Stimulated activated CD8-positive, alpha-beta memory T cell treated with anti-CD3 and anti-CD28 coated beads, Interleukin-4, amount 100 ng/mL, for 24 hours (primary cell): ENCODE results near the gene ZNF771.
A peak's percentile ranks its signal among the peaks of the same experiment; 100 is the strongest.

Experiments used
- DNase-seq: peaks from one replicate; pipeline ENCODE4 v3.0.0-alpha.2; 2020; ENCODE audit warnings: low read depth

Gene ZNF771

DNA sequence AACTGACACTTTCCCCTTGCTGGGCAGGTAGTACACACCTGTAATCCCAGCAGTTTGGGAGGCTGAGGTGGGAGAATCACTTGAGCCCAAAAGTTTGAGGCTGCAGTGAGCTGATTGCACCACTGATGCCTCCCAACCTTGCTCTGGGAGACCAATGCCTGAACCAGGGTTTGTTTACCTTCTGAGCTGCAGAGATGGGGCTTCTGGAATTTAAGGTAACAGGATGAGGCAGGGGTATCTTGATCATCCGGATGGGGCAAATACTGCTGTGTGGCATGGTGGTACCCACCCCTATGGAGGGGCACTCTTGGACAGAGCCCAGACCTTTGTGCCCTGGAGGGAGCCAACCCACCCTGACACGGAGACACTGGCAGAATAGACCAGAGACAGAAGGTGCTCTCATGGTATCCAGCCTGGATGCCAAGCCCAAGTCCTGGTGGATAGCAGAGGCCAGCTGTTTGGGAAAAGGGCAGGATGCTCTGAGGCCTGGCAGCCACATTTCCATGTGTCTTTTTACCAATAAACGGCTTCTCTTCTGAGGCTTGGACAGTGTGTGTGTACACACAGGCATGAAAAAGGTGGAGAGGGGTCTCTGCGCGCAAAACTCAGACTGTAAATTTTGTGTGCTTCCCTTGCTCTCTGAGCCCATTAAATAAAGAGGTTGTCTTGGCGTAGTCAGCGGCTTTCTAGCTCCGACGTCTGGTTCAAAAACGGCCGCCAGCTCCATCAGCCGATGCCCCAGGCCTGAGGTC, 7.8 kb upstream of the ZNF771 start:
- no peak for DNase-seq

GRCh38 chr16:30401768-30402425, 5.5 kb upstream of the ZNF771 start:
- DNase-seq: no peak

DNA sequence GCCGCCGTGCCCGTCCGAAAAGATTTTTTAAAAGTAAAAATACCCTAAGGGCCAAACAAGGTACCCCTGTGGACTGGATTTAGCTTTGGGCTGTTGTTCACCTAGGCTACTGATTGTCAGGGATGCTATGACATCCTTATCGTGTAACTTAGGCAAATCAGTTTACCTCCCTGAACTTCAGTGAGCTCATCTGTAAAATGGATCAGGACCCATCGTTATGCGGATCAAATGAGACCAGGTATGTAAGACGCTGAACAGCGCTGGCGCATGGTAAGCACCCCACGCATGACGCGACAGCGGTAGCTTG, 658 bp upstream of the ZNF771 start:
- DNase-seq: no peak

GRCh38 chr16:30407804-30408534, 563 bp downstream of the ZNF771 start:
- no peak for DNase-seq

- DNase-seq: peak; percentile 84
Measured at GRCh38 chr16:30409125-30410060, 2.0 kb downstream of the ZNF771 start.

DNA sequence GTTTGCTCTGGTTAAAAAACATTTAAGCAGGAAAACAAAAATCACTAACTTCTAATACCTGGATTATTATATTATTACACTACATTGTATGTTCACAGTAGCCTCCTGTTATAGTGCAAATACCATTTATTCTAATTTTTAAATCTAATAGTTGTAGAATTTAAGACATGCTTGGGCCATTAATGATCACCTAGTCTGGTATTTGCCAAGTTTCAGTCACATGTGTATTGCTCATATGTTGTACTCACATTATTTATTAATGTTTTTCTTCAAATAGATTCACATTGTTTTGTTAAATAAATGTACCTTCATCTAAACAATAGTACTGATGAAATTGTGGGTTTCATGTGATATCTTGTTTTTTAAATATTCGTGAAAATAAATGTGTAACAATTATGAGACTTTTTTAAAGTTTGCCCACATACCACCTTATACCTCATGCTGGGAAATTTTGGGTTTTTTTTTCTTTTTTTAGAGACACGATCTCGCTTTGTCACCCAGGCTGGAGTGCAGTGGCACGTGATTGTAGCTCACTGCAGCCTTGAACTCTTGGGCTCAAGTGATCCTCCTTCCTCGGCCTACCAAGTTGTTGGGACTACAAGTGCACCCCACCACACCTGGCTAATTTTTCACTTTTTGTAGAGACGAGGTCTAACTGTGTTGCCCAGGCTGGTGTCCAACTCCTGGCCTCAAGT, 5.9 kb downstream of the ZNF771 start:
- no peak for DNase-seq

DNA sequence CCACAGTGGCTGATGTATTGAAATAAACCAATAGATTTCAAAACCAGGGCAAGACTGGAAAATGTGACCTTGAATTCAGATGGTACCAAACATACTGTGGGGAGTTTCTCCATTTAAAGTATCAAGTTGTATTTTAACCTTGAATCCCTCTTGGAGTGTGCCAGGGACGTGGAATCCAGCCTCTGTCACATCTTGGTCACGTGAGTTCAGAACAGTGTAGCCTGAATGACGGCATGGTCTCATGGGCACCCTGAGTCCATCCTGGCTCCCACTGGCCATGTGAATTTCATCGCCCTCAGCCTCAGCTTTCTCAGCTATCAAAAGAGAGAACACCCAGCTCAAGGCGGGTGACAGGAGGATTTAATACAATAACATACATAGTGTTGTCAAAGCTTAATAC, 6.8 kb downstream of the ZNF771 start:
- DNase-seq: no peak

GRCh38 chr16:30416047-30416603, 8.7 kb downstream of the ZNF771 start:
- DNase-seq: no peak

GRCh38 chr16:30416624-30417528, 9.5 kb downstream of the ZNF771 start:
- no peak for DNase-seq

GRCh38 chr16:30417529-30418349, 10.3 kb downstream of the ZNF771 start:
- peak; percentile 82 for DNase-seq

DNA sequence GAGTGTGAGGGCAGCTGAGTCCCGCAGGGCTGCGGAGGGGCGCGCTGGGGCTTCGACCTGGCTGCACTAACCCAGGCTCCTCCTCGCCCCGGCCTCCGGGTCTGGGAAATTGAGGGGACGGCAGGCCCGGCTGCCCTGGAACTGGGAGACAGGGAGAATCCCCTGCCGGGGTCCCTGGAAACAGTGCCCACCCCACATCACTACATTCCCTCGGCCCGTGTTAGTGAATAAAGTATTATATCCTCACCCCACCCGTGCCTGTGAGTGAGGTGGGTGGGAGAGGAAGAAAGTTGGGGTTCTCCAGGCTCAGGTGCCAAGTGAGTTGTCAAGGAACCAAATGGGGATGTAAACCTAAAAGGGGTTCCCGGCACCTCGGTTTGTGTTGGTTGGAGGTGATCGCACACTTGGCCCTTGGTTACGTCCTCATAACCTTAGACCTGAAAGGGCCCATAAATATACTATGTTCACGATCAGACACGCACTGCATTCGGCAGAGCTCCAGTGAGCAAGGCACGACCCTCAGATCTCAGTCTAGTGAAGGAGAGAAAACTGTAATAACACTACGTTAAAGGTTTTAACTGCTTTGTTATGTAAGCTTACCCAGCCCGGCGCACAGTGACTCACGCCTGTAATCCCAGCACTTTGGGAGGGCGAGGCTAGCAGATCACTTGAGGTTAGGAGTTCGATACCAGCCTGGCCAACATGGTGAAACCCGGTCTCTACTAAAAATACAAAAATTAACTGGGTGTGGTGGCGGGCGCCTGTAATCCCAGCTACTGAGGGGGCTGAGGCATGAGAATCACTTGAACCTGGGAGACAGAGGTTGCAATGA, 11.2 kb downstream of the ZNF771 start:
- no peak for DNase-seq

DNA sequence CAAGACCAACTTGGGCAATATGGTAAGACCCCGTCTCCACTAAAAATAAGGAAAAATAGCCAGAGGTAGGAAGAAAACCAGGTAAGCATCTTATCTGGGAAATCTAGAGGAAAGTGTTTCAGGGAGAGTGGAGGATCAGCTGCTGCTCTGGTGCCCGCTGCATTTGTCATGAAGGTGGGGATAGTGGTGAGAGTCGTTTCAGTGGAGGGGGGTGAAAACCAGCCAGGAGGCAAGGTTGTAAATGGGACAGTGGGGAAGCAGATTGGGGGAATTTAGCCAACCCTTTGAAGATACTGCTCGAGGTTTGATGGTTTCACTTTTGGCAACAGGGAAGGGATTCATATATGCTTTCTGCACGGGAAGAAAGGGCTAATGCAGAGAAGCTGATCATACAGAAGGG, 13.6 kb downstream of the ZNF771 start:
- no peak for DNase-seq

GRCh38 chr16:30428055-30428454, 20.6 kb downstream of the ZNF771 start:
- no peak for DNase-seq

DNA sequence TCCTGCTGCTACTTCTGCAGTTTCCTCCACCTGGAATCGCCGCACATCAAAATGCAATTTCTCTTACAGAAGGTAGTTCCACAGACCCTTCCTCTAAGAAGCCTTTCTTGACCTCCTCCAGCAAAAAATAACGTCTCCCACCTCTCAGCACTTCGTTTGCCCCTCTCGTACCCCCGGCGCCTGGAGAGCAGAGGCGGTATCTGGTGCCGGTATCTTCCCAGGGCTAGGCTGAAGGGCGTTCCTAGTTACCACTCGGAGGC, 21.9 kb downstream of the ZNF771 start:
- no peak for DNase-seq

GRCh38 chr16:30429678-30430427, 22.4 kb downstream of the ZNF771 start, which contains the start of gene DCTPP1:
Gene DCTPP1 (minus strand): TSS chr16:30430030. CDS start chr16:30429980, 50 bp downstream.
- DNase-seq: peak; percentile 92

- DNase-seq: no peak
Measured at GRCh38 chr16:30430428-30430970, 23.1 kb downstream of the ZNF771 start.

- DNase-seq: peak; percentile 18
Measured at GRCh38 chr16:30434852-30435251, 27.4 kb downstream of the ZNF771 start.
